H1 (cell line): Measurements from ENCODE around the gene ANP32A.

Experiments
- JUN ChIP-seq: IDR thresholded peaks from 2 replicates; pipeline ENCODE4 v1.6.1; 2011; ENCODE audit warnings: low read depth, mild to moderate bottlenecking, improper control_type of control experiment, low read length
- NRF1 ChIP-seq: IDR thresholded peaks from 2 replicates; pipeline ENCODE4 v1.6.1; 2011; ENCODE audit warnings: mild to moderate bottlenecking, low read depth, low read length, improper control_type of control experiment
- POLR2A ChIP-seq, 2 experiments: IDR thresholded peaks; 1 replicate in 1 of 2; 2 replicates in 1 of 2; pipeline ENCODE4 v1.6.1; 2011; ENCODE audit warnings: low read depth in 2 of 2, low read length in 2 of 2, mild to moderate bottlenecking in 2 of 2; ENCODE audit errors: control extremely low read depth in 1 of 2
- TAF1 ChIP-seq: IDR thresholded peaks from 2 replicates; pipeline ENCODE4 v1.6.1; 2011; ENCODE audit warnings: mild to moderate bottlenecking, low read depth, low read length
- TCF12 ChIP-seq: IDR thresholded peaks from 2 replicates; pipeline ENCODE4 v1.6.1; 2011; ENCODE audit warnings: low read depth, mild to moderate bottlenecking, low read length
- TF ChIP-seq, protein P1 (sequence below), 3 experiments: IDR thresholded peaks; 1 replicate in 2 of 3; 2 replicates in 1 of 3; pipeline versions ENCODE4 v1.5.1 to v1.6.1; 2011; ENCODE audit warnings: low read length in 3 of 3, mild to moderate bottlenecking in 3 of 3, inconsistent platforms in 2 of 3, low read depth in 1 of 3, moderate library complexity in 1 of 3; ENCODE audit not compliant: insufficient read depth in 1 of 3; ENCODE audit errors: control extremely low read depth in 1 of 3
- TF ChIP-seq, protein P2 (sequence below): IDR thresholded peaks from 2 replicates; pipeline ENCODE4 v1.6.1; 2012; ENCODE audit warnings: low read length, inconsistent platforms

DNA sequence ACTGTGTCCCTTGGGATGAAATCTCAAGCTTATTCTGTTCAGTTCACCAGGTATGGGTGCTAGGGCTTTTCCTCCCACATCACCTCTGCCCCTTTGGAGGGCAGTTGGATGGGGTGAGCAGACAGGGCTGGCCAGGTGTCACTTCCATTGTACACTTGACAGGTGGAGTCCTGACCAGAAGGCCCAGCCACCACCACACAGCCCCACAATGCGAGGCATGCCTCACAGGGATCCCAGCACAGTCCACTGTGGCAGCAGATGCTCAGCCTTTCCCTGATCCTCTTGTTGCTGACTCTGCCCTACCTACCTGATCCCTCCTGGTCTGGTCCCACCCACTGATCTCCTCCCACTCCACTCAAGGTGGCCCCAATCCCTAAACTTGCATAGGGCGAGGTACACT, 88.2 kb downstream of the ANP32A start:
- TF ChIP-seq, protein P1, sequence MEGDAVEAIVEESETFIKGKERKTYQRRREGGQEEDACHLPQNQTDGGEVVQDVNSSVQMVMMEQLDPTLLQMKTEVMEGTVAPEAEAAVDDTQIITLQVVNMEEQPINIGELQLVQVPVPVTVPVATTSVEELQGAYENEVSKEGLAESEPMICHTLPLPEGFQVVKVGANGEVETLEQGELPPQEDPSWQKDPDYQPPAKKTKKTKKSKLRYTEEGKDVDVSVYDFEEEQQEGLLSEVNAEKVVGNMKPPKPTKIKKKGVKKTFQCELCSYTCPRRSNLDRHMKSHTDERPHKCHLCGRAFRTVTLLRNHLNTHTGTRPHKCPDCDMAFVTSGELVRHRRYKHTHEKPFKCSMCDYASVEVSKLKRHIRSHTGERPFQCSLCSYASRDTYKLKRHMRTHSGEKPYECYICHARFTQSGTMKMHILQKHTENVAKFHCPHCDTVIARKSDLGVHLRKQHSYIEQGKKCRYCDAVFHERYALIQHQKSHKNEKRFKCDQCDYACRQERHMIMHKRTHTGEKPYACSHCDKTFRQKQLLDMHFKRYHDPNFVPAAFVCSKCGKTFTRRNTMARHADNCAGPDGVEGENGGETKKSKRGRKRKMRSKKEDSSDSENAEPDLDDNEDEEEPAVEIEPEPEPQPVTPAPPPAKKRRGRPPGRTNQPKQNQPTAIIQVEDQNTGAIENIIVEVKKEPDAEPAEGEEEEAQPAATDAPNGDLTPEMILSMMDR (IDR thresholded peaks at IDR 0.05; ENCODE audit: control extremely low read depth in 1 of 3, insufficient read depth in 1 of 3, low read depth in 1 of 3, low read length in 3 of 3): no peak
- no peak for TF ChIP-seq JUN
- TF ChIP-seq NRF1: no peak
- TF ChIP-seq POLR2A (IDR thresholded peaks at IDR 0.05; ENCODE audit: control extremely low read depth in 1 of 2, low read depth in 2 of 2, low read length in 2 of 2): no peak
- TF ChIP-seq, protein P2, sequence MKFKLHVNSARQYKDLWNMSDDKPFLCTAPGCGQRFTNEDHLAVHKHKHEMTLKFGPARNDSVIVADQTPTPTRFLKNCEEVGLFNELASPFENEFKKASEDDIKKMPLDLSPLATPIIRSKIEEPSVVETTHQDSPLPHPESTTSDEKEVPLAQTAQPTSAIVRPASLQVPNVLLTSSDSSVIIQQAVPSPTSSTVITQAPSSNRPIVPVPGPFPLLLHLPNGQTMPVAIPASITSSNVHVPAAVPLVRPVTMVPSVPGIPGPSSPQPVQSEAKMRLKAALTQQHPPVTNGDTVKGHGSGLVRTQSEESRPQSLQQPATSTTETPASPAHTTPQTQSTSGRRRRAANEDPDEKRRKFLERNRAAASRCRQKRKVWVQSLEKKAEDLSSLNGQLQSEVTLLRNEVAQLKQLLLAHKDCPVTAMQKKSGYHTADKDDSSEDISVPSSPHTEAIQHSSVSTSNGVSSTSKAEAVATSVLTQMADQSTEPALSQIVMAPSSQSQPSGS: no peak
- TF ChIP-seq TAF1: no peak
- no peak for TF ChIP-seq TCF12
